Panc1 (cell line): ENCODE results near the gene DUSP14. TPM values are rescaled to one million over a fixed set of nuclear protein-coding genes. Genes with fewer than 3 reads are reported as not detected.

Source experiments
- ATAC-seq: fragments of 200-7000 bp; cut with Tn5 transposase; 2 replicates; pipeline ENCODE4 v1.9.1; 2020; ENCODE audit warnings: mild to moderate bottlenecking, moderate library complexity
- BruUV-seq: library from RNA; stranded (reverse); fragments of 400-500 nt; replicated peaks from 2 replicates; lab custom pipeline; 2021; lab: Mats Ljungman, UMichigan
- CTCF ChIA-PET: fragments of 300-600 bp; sonication (Branson Sonifier 250); formaldehyde crosslinking; loops from one replicate; lab custom pipeline; 2022; ENCODE audit warnings: antibody characterized with exemption; lab: Charles Lee
- POLR2A ChIA-PET: fragments of 300-600 bp; sonication (Branson Sonifier 250); formaldehyde crosslinking; loops from one replicate; lab custom pipeline; 2022; ENCODE audit warnings: antibody characterized with exemption; lab: Charles Lee
- DNase-seq: peaks from one replicate; pipeline ENCODE4 v3.0.0-alpha.2; 2010; ENCODE audit warnings: low read depth, low spot score
- H3K27ac ChIP-seq: 2 replicates; pipeline ENCODE4 v1.5.1; 2011; ENCODE audit warnings: mild to moderate bottlenecking, low read length, inconsistent platforms
- H3K27me3 ChIP-seq: fragments of 200-500 bp; sonication (Bioruptor generic); 2 replicates; pipeline ENCODE4 v1.6.0; 2014; ENCODE audit warnings: low read length, inconsistent platforms; ENCODE audit not compliant: control insufficient read depth, insufficient read depth
- H3K36me3 ChIP-seq: fragments of 200-500 bp; sonication (Bioruptor generic); 2 replicates; pipeline ENCODE4 v1.5.1; 2014; ENCODE audit warnings: inconsistent platforms, mild to moderate bottlenecking, low read length, moderate library complexity; ENCODE audit not compliant: control insufficient read depth, insufficient read depth
- H3K4me1 ChIP-seq: 2 replicates; pipeline ENCODE4 v1.5.1; 2011; ENCODE audit warnings: inconsistent platforms, mild to moderate bottlenecking, low read length, moderate library complexity; ENCODE audit not compliant: control insufficient read depth, insufficient read depth
- H3K4me3 ChIP-seq, 2 experiments: 2 replicates each; pipeline ENCODE4 v1.5.1; 2011 to 2012; ENCODE audit warnings: low read depth in 2 of 2, low read length in 2 of 2, mild to moderate bottlenecking in 2 of 2, inconsistent platforms in 1 of 2, moderate library complexity in 1 of 2
- H3K9me3 ChIP-seq: fragments of 200-500 bp; sonication (Bioruptor generic); 2 replicates; pipeline ENCODE4 v1.5.1; 2014; ENCODE audit warnings: low read depth, mild to moderate bottlenecking, inconsistent platforms, low read length, moderate library complexity; ENCODE audit not compliant: control insufficient read depth, insufficient read depth
- POLR2AphosphoS5 ChIP-seq: IDR thresholded peaks from 2 replicates; pipeline ENCODE4 v1.6.1; 2012; ENCODE audit warnings: mild to moderate bottlenecking, low read depth, low read length, moderate library complexity
- SIN3A ChIP-seq: IDR thresholded peaks from 2 replicates; pipeline ENCODE4 v1.6.1; 2012; ENCODE audit warnings: low read depth, mild to moderate bottlenecking, low read length, moderate library complexity, borderline replicate concordance; ENCODE audit not compliant: insufficient read depth
- TCF7L2 ChIP-seq: IDR thresholded peaks from 2 replicates; pipeline ENCODE4 v1.6.1; 2011; ENCODE audit warnings: mild to moderate bottlenecking, low read depth, low read length, inconsistent platforms
- in situ Hi-C: cut with HindIII; loops from 2 replicates; pipeline ENCODE4 v1.10.0; 2016; ENCODE audit warnings: low sequenced_read_pairs, low pct_unique_long_range_greater_than_20kb
- intact Hi-C: fragments of 100-400 bp; cut with micrococcal nuclease; formaldehyde crosslinking; loops from one replicate; pipeline ENCODE4 v1.10.0; 2022; ENCODE audit not compliant: unreplicated experiment
- total RNA-seq: library from RNA; stranded (reverse); gene quantifications from one replicate; pipeline ENCODE4 v1.2.1, GENCODE V29; 2021; ENCODE audit not compliant: unreplicated experiment
- TF ChIP-seq, protein P1 (sequence below), 2 experiments: IDR thresholded peaks; 2 replicates each; pipeline ENCODE4 v1.6.1; 2011 to 2012; ENCODE audit warnings: low read depth in 2 of 2, control low read depth in 1 of 2, low read length in 1 of 2, mild to moderate bottlenecking in 1 of 2, moderate library complexity in 1 of 2; ENCODE audit not compliant: insufficient read depth in 1 of 2
- TF ChIP-seq, protein P2 (sequence below): fragments of 450-650 bp; IDR thresholded peaks from 2 replicates; pipeline ENCODE4 v1.5.1; 2017; ENCODE audit warnings: mild to moderate bottlenecking

DUSP14 gene
- total RNA-seq, 1 experiment from 2014 or later, result 23.1 TPM

DNA sequence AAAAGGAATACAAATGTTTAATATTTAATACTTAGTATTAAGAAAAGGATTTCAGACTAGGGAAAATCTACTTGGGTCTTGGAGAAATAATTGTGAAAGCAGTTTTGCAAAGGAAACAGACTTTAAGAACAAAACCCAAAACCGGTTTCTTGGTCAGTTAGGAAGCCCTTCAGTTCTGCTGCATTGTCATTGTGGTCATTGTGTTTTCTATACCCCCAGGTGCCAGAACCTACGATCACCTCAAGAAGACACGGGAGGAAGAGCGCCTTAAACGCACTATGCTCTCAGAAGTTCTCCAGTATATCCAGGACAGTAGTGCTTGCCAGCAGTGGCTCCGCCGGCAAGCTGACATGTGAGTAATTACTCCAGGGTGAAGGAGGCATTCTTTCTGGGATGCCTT is 19.5 kb upstream of the DUSP14 start:
- intact Hi-C loops (no loop called here), in situ Hi-C loops (no loop called here)
- no peaks in the 10 kb centered on the region for H3K27me3 ChIP-seq
- no peaks in the 10 kb centered on the region for H3K4me1 ChIP-seq
- POLR2A ChIA-PET, result no interaction called here
- CTCF ChIA-PET, result no interaction called here
- H3K27ac ChIP-seq, result no peak overlapping the region
- no TSS peak for BruUV-seq
- H3K4me3 ChIP-seq, result no peak overlapping the region
- H3K36me3 ChIP-seq, result peaks cover 7% of the 10 kb centered on the region; the same call in 1 of the 2 replicates
- DNase-seq, result no peak
- TF ChIP-seq SIN3A, result no peak
- no peak for TF ChIP-seq POLR2AphosphoS5
- TF ChIP-seq, protein P1, sequence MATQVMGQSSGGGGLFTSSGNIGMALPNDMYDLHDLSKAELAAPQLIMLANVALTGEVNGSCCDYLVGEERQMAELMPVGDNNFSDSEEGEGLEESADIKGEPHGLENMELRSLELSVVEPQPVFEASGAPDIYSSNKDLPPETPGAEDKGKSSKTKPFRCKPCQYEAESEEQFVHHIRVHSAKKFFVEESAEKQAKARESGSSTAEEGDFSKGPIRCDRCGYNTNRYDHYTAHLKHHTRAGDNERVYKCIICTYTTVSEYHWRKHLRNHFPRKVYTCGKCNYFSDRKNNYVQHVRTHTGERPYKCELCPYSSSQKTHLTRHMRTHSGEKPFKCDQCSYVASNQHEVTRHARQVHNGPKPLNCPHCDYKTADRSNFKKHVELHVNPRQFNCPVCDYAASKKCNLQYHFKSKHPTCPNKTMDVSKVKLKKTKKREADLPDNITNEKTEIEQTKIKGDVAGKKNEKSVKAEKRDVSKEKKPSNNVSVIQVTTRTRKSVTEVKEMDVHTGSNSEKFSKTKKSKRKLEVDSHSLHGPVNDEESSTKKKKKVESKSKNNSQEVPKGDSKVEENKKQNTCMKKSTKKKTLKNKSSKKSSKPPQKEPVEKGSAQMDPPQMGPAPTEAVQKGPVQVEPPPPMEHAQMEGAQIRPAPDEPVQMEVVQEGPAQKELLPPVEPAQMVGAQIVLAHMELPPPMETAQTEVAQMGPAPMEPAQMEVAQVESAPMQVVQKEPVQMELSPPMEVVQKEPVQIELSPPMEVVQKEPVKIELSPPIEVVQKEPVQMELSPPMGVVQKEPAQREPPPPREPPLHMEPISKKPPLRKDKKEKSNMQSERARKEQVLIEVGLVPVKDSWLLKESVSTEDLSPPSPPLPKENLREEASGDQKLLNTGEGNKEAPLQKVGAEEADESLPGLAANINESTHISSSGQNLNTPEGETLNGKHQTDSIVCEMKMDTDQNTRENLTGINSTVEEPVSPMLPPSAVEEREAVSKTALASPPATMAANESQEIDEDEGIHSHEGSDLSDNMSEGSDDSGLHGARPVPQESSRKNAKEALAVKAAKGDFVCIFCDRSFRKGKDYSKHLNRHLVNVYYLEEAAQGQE (IDR thresholded peaks at IDR 0.05; ENCODE audit: insufficient read depth in 1 of 2, low read depth in 2 of 2, low read length in 1 of 2), result no peak
- TF ChIP-seq, protein P2, sequence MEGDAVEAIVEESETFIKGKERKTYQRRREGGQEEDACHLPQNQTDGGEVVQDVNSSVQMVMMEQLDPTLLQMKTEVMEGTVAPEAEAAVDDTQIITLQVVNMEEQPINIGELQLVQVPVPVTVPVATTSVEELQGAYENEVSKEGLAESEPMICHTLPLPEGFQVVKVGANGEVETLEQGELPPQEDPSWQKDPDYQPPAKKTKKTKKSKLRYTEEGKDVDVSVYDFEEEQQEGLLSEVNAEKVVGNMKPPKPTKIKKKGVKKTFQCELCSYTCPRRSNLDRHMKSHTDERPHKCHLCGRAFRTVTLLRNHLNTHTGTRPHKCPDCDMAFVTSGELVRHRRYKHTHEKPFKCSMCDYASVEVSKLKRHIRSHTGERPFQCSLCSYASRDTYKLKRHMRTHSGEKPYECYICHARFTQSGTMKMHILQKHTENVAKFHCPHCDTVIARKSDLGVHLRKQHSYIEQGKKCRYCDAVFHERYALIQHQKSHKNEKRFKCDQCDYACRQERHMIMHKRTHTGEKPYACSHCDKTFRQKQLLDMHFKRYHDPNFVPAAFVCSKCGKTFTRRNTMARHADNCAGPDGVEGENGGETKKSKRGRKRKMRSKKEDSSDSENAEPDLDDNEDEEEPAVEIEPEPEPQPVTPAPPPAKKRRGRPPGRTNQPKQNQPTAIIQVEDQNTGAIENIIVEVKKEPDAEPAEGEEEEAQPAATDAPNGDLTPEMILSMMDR, result no peak
- no peak for TF ChIP-seq TCF7L2
- no peaks in the 10 kb centered on the region for H3K9me3 ChIP-seq
- no peak for ATAC-seq

DNA sequence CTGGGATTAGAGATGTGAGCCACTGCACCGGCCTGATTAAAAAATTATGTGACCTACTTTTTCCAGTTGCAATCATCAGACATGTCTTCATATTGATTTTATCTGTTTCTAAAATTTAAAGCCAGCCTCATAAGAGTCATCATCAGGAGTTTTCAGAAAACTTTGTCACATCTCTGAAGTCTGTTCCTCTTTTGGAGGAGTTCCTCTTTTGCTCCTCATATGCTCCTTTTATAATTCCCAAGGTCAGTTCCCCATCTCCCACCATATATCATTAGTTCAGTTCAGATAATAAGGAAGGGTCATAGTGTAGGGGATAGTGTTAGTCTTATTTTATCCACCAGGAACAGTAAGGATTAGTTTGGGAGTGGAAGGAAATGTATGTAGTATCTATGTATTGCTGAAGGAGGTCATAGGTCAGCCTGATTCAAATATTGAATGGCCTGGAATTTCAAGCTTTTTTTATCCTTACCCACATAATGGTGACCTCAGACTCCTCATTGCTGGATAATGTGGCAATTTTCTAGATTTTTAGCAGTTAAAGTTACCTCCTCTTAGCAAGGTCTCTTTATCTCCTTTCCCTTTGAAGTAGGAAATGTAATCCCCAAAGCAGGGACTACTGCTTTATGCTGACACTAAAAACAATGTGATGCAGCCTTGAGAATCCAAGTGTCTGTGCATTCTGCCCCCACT is 13.8 kb upstream of the DUSP14 start:
- BruUV-seq, result no TSS peak
- CTCF ChIA-PET, result no interaction called here
- intact Hi-C loops, result no loop called here

More for the DNA sequence above, 13.8 kb upstream of the DUSP14 start:
- DNase-seq (no peak), ATAC-seq (no peak)
- TF ChIP-seq, protein P1 (IDR thresholded peaks at IDR 0.05; ENCODE audit: insufficient read depth in 1 of 2, low read depth in 2 of 2, low read length in 1 of 2), result no peak
- TF ChIP-seq, protein P2, result no peak
- TF ChIP-seq TCF7L2 (no peak), SIN3A (no peak), POLR2AphosphoS5 (no peak)
- Histone ChIP-seq H3K36me3 (peaks cover 6% of the 10 kb centered on the region; the same call in 1 of the 2 replicates), H3K4me3 (no peak overlapping the region), H3K9me3 (no peaks in the 10 kb centered on the region), H3K4me1 (no peaks in the 10 kb centered on the region), H3K27me3 (no peaks in the 10 kb centered on the region), H3K27ac (no peak overlapping the region)
- POLR2A ChIA-PET, result no interaction called here
- in situ Hi-C loops, result no loop called here
